Activated CD8-positive, alpha-beta memory T cell treated with anti-CD3 and anti-CD28 coated beads for 48 hours (primary cell): Measurements from ENCODE around the gene ATP10A.

Source experiments
- DNase-seq, 3 experiments: peaks; one replicate each; pipeline ENCODE4 v3.0.0-alpha.2; 2020; ENCODE audit warnings: low read depth in 2 of 3, low spot score in 2 of 3

ATP10A gene

GRCh38 chr15:25687276-25687675 lies 175.9 kb downstream of the ATP10A start:
- no peak for DNase-seq

DNA sequence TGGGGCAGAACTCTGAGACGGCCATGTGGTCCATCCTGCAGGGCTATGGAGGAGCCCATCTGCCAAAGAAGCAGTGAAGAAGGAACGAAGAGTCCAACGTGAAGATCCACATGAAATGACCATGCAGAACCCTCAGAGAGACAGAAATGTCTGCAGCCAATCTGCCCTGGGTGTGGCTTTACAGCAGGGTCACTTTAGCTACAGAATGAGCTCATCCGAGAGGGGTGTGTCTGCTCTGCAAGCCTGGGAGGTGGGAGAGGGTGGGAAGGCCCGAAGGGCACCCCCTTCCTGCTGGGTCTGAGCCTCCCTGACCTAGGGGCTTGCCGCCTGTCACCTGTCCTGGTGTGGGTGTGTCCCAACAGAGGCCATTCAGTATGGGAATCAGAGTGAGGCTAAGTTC lies 176.3 kb downstream of the ATP10A start:
- no peak for DNase-seq

DNA sequence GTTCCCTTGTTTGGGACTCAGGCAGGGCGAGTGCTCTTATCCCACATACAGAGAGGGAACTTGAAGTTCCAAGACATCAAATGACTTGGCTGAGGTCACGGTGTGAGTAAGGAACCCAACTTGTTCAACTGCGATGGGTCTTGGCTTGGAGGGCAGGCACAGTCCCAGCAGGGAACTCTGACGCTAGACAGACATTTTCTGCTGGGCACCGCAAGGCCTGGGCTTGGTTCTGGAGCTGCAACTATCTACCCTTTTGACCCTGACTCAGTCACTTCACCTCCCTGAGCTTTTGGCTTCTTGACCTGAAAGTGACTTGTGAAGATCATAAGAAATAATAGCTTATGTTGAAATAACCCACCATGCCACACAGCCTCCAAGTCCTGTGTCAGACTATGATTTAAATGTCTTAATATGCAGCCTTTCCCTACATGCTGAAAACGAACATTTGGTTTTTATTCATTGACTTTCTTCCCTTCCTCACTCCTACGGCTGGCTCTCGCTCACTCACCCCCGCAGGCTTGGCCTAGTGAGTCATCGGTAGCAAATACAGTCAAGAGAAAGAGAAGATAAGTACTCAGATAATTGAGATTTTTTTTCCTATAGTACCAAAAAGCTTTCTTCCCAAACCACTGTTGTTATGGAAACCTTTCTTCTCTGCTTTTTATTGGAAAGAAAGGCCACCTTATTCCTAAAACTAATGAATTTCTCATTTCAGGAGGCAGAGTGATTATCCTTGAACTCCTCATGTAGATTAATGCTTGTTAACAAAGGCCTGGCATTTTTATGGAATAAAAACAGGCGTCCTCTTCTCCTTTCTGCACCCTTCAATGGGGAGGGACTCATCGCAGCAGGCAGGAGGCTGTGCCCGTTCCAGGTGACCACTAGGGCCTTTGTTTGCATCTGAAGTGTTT lies 178.4 kb downstream of the ATP10A start:
- DNase-seq, result no peak

DNA sequence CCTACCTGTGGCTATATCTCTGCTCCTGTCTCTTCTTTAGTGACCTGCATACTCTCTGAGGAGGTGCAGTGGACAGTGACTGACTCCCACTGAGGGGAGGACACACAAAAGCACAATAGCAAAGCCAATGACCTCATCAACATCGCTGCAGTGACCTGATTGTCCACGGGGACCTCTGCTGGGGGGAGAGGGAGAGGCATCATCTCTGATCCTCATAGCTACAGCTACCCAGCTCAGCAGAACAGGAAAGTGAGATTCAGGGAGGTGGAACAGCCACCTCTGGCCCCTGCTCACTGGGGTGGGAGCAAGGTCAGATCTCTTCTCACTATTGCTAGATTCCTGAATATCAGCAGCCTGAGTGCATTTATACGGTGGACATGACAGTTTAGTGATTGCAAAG lies 179.2 kb downstream of the ATP10A start:
- no peak for DNase-seq

DNA sequence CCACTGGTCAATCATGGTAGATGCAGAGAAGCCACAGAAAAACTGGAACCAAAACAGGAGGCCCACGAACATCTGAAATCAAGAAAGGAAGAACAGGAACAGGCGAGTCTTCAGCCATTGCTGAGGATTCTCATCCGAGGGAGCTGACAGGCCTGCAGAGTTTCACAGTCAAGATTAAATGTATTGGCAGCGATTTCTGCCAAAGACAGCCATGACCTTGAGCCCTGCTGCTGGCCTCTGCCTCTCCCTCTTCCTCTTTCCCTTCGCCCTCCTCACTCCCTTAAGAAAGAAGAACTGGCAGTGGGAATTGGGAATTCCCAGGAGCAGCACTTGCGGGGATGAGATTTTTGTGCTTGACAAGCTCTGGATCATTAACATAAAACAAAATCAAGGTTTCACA lies 179.7 kb downstream of the ATP10A start:
- no peak for DNase-seq

GRCh38 chr15:25682340-25682739 lies 180.8 kb downstream of the ATP10A start:
- DNase-seq, result no peak

DNA sequence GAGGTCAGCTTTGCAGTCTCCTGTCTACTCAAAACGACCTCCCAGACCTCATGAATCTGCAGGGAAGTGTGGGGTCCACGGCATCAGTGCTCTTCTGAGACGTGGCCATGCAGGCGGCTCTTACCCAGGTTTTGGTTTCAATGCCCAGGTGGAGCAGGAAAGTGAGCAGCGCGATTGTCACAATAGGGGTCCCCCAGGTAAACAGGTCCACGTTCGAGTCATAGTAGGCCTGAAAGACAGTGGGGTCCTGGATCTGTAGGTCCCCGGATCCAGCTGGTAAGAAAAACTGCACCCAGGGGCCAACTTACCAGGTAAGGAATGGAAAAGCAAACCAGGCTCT lies 182.5 kb downstream of the ATP10A start:
- DNase-seq, result no peak

- no peak for DNase-seq
Measured at GRCh38 chr15:25679964-25680685, 183.0 kb downstream of the ATP10A start.

DNA sequence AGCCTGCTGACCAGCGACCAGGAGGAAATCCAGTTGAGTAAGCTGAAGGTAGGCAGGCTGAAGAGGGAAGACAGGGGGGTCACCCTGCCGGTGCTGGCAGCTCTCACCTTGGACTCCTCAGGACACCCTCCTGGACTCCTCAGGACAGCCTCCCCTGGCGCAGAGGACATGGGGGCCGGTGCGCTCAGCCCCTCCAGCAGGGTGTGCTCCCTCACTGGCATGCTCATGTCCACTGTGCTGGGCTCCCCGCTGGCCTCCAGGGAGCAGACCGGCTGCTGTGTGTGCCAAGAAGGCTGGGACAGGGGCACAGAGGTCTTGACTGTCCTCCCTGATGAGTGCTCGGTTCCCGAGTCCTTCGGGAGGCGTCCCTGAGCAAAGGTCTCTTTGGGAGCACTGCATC lies 183.6 kb downstream of the ATP10A start:
- DNase-seq, result no peak

DNA sequence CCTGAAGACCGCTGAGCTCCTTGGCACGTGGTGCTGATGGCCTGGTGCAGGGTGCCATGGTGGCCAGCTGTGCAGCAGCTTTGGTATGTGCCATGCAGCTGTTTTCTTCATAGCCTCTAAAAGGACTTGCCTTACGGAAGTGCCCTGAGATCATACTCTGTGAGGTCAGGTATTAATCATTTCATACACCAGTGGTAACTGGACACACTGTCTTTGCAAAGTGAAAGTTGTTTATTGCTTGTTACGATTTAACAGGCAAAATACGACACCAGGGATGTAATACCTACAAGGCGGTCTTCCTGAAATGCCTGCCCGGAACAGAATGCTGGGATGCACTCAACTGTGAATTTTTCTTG lies 184.6 kb downstream of the ATP10A start:
- DNase-seq, result no peak

DNA sequence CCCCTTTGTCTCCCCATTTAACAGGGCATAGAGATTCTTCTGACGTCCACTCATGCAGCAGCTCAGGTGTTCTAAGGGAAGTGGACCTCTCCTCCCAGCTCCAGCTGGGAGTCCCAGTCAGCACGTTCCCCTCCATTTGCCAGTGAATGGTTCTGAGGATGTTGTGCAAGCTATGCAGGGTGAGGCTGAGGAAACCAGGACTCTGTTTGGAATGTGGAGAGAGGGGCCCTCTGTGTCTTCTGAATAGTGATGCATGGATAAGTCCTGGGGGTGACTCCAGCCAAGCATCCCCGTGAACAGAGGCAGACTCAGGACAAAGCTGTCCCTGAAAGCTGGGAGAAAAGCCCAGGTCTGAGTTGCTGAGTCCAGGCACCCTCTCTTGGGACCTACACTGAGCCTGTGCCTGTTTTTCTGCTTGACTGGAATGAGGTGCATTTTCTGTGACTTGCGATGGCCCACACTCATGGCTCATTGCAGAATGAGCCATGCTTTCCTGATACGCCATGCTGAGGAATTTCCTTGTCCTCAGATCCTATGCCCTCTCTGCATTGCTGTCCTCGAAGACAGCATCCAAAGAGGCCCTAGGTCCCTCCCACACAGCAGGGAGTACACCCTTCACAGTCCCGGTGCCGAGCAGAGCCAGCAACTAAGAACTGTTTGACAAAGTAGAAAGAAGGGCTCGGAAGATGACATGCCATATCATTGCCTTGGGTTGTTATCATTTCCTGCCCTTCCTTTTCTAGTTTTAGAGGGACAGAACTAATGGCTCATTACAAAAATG lies 185.2 kb downstream of the ATP10A start:
- DNase-seq, result no peak

GRCh38 chr15:25676070-25676469 lies 187.1 kb downstream of the ATP10A start:
- DNase-seq, result no peak

- DNase-seq, result no peak
Measured at GRCh38 chr15:25675396-25675795, 187.7 kb downstream of the ATP10A start.

GRCh38 chr15:25674913-25675312 lies 188.2 kb downstream of the ATP10A start:
- no peak for DNase-seq

DNA sequence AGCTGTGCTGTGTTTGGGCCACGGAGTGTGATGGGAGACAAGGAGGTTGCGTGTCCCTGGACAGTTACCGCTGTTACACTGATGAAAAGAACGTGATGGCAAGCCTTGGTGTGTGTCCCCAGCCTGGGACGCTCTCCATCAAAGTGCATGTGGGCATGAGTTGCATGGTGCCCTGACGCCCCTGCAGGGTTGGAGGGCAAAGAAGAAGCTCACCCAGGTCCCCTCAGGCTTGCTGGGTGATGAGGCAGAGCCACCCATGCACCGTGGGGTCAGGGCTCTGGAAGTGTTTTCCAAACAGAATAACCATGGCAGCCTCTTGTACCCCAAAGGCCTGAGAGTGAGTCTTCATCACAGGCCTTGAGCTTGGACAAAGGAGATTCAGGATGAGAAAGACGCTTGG lies 189.2 kb downstream of the ATP10A start:
- DNase-seq, result no peak

DNA sequence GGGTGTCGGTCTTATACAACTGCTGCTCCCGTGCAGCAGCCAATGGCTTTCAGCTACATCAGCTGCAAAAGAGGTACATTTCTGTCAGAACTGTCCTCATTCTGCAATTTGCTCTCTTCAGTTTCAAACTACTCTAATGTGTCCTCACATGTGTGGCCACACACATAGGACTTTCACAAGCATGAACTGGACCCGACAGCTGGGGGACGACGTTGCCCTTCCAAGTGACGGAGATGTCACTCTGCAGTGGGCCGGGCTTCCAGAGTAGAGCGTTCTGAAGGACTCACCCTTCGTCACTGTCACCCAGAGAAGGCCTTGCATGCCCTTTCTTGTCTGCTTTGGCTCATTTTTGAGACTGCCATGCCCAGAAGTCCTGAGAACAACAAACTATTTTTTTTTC lies 189.8 kb downstream of the ATP10A start:
- no peak for DNase-seq

GRCh38 chr15:25671132-25671531 lies 192.0 kb downstream of the ATP10A start:
- no peak for DNase-seq

DNA sequence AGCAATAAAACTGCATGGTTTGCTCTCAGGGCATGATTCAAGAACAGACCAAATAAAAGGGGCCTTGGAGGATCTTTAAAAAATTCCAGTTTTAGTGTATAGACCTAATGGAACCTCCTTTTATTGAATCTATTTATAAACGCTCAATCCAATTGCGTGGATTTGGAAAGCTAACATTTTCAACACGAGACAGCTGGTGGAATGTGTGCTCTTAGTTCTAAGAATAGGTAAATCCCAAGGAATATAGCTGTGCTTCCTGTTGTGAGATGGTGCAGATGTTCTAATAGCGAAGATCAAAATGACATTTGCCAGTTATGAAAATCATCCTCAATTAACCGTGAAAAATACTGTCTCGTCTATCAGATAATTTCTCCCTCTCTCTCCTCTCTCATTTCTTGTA lies 192.5 kb downstream of the ATP10A start:
- DNase-seq, result no peak

DNA sequence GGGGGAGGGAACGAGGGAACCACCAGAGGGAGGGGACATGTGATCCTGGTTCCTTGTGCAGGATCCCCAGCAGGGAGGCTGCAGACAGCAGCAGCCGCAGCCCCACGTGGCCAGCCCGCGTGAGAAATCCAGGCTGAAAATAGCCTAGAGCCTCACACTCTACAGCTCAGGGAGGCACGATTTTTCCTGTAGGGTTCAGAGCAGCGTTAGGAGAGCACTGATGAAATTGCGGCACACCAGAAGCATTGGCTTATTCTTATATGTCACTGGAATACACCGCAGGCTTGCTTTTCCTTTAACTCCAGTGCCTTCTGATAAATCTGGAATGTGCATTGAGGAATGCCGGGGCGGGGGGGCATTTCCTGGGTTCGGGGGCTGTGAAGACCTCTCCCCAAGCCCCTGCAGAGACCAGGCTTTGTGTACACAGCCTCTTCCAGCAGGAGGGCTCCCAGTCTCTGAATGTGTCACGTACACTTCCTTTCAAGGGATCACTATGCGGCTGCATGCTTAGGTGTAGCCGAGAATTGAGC lies 193.0 kb downstream of the ATP10A start:
- DNase-seq, result no peak

GRCh38 chr15:25668901-25669300 lies 194.2 kb downstream of the ATP10A start:
- DNase-seq, result no peak

GRCh38 chr15:25668236-25668795 lies 194.8 kb downstream of the ATP10A start:
- DNase-seq, result no peak
